ENCODE data around the gene CLDN7.

The CLDN7 gene

DNA sequence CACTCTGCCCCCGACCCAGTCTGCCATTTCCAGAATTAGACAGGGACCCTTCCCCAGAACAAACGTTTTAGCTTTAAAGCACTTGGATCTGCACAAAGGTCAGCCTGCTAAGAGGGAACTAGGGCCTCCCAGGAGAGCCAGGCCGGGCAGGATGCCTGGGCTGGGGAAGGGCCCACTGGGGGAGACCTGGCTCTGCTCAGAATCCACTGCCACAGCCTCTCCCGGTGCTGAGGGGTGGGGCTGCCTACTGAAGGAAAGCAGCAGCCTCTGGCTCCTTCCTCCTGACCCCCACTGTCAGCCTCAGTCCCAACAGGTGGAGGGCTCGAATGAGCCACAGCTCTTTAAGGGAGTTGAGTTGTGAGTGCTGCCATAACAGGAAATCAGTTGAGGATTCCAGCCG, 30.5 kb upstream of the CLDN7 start:
- Histone ChIP-seq H3K27me3 (ENCODE audit: insufficient read depth, low read length) (peaks cover 5% of the 10 kb centered on the region), H3K27ac (ENCODE audit: low read depth, low read length, poor library complexity, severe bottlenecking) (no peak overlapping the region), H3F3A (ENCODE audit: insufficient read depth, low read length) (no peaks in the 10 kb centered on the region), H3K4me1 (ENCODE audit: insufficient read depth, low read length, severe bottlenecking) (peaks cover 19% of the 10 kb centered on the region), H3K9me2 (ENCODE audit: low read depth, low read length) (no peaks in the 10 kb centered on the region), H2AFZ (ENCODE audit: low read length) (no peak overlapping the region), H3K36me3 (ENCODE audit: insufficient read depth, low read length) (no peaks in the 10 kb centered on the region), H4K20me1 (ENCODE audit: insufficient read depth, low read length) (no peaks in the 10 kb centered on the region), H3K79me2 (ENCODE audit: insufficient read depth, low read length) (no peaks in the 10 kb centered on the region), H3K4me3 (ENCODE audit: low read depth, low read length, poor library complexity, severe bottlenecking) (no peak overlapping the region), H3K9ac (ENCODE audit: low read length) (no peak overlapping the region), H3K9me3 (ENCODE audit: low read length) (no peaks in the 10 kb centered on the region), H3K4me2 (ENCODE audit: low read length) (no peak overlapping the region)
- TF ChIP-seq, protein P1, sequence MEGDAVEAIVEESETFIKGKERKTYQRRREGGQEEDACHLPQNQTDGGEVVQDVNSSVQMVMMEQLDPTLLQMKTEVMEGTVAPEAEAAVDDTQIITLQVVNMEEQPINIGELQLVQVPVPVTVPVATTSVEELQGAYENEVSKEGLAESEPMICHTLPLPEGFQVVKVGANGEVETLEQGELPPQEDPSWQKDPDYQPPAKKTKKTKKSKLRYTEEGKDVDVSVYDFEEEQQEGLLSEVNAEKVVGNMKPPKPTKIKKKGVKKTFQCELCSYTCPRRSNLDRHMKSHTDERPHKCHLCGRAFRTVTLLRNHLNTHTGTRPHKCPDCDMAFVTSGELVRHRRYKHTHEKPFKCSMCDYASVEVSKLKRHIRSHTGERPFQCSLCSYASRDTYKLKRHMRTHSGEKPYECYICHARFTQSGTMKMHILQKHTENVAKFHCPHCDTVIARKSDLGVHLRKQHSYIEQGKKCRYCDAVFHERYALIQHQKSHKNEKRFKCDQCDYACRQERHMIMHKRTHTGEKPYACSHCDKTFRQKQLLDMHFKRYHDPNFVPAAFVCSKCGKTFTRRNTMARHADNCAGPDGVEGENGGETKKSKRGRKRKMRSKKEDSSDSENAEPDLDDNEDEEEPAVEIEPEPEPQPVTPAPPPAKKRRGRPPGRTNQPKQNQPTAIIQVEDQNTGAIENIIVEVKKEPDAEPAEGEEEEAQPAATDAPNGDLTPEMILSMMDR (IDR thresholded peaks at IDR 0.05; ENCODE audit: low read length) = no peak
- TF ChIP-seq EZH2 (IDR thresholded peaks at IDR 0.05; ENCODE audit: borderline replicate concordance, low read length) = no peak

DNA sequence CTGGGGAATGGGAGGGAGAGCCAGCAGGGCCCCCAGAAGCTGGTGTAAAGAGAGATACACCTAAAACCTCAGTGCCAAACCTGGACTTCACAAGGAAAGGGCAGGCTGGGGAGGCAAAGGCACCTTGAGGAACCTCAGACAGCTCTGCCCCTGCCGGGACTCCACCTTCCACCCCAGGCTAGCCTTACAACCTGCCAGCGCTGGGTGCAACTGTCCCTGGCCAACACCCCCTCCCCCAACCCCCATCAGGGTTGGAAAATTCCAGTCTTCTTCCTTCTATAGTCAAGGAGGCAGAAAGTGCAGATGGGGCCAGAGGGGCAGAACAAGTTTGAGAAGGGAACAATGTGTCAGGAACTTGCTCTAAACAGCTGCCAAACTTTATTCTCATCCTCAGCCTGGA, 29.9 kb upstream of the CLDN7 start:
- no peaks in the 10 kb centered on the region for H3K36me3 ChIP-seq (ENCODE audit: insufficient read depth, low read length)
- H3K4me2 ChIP-seq (ENCODE audit: low read length) = no peak overlapping the region
- TF ChIP-seq EZH2 (IDR thresholded peaks at IDR 0.05; ENCODE audit: borderline replicate concordance, low read length) = no peak
- TF ChIP-seq, protein P1 (IDR thresholded peaks at IDR 0.05; ENCODE audit: low read length) = no peak
- H3K79me2 ChIP-seq (ENCODE audit: insufficient read depth, low read length) = no peaks in the 10 kb centered on the region
- no peaks in the 10 kb centered on the region for H3F3A ChIP-seq (ENCODE audit: insufficient read depth, low read length)
- peaks cover 5% of the 10 kb centered on the region for H3K27me3 ChIP-seq (ENCODE audit: insufficient read depth, low read length)
- no peaks in the 10 kb centered on the region for H4K20me1 ChIP-seq (ENCODE audit: insufficient read depth, low read length)
- H3K27ac ChIP-seq (ENCODE audit: low read depth, low read length, poor library complexity, severe bottlenecking) = no peak overlapping the region
- H2AFZ ChIP-seq (ENCODE audit: low read length) = no peak overlapping the region
- H3K4me1 ChIP-seq (ENCODE audit: insufficient read depth, low read length, severe bottlenecking) = peaks cover 19% of the 10 kb centered on the region
- no peak overlapping the region for H3K4me3 ChIP-seq (ENCODE audit: low read depth, low read length, poor library complexity, severe bottlenecking)
- H3K9me3 ChIP-seq (ENCODE audit: low read length) = no peaks in the 10 kb centered on the region
- no peaks in the 10 kb centered on the region for H3K9me2 ChIP-seq (ENCODE audit: low read depth, low read length)
- H3K9ac ChIP-seq (ENCODE audit: low read length) = no peak overlapping the region

DNA sequence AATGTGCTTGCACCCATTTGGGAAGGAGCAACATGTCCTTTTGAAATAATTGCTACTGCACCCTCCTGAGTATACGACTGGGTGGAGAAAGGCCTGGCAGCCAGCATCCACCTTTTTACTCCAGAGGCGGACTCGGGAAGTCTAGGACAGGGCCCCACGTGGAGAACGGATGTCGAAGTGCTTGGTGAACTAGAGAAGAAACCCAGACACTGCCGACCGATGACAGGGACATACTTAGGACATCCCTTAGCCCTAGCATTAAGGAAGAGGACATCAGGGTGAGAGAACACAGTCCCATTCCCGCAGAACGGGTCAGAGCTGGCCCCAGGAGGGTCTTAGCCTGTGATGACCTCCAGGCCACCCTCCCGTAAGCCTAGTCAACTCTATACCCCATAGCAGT, 28.4 kb upstream of the CLDN7 start:
- peaks cover 10% of the 10 kb centered on the region for H3K4me1 ChIP-seq (ENCODE audit: insufficient read depth, low read length, severe bottlenecking)
- H3K4me2 ChIP-seq (ENCODE audit: low read length) = no peak overlapping the region
- H3K79me2 ChIP-seq (ENCODE audit: insufficient read depth, low read length) = no peaks in the 10 kb centered on the region
- H3K36me3 ChIP-seq (ENCODE audit: insufficient read depth, low read length) = no peaks in the 10 kb centered on the region
- no peak overlapping the region for H3K4me3 ChIP-seq (ENCODE audit: low read depth, low read length, poor library complexity, severe bottlenecking)
- H3K9me2 ChIP-seq (ENCODE audit: low read depth, low read length) = no peaks in the 10 kb centered on the region
- no peaks in the 10 kb centered on the region for H4K20me1 ChIP-seq (ENCODE audit: insufficient read depth, low read length)
- no peak overlapping the region for H3K27ac ChIP-seq (ENCODE audit: low read depth, low read length, poor library complexity, severe bottlenecking)
- H3F3A ChIP-seq (ENCODE audit: insufficient read depth, low read length) = no peaks in the 10 kb centered on the region
- TF ChIP-seq, protein P1 (IDR thresholded peaks at IDR 0.05; ENCODE audit: low read length) = no peak
- TF ChIP-seq EZH2 (IDR thresholded peaks at IDR 0.05; ENCODE audit: borderline replicate concordance, low read length) = no peak
- no peak overlapping the region for H3K9ac ChIP-seq (ENCODE audit: low read length)
- no peaks in the 10 kb centered on the region for H3K9me3 ChIP-seq (ENCODE audit: low read length)
- no peak overlapping the region for H2AFZ ChIP-seq (ENCODE audit: low read length)
- H3K27me3 ChIP-seq (ENCODE audit: insufficient read depth, low read length) = peaks cover 11% of the 10 kb centered on the region
